GM23338 (cell line): ENCODE results near the gene S100A1. TPM values are rescaled to one million over a fixed set of nuclear protein-coding genes. Genes with fewer than 3 reads are reported as not detected.
"Not testable (repeated sequence)": the region's sequence is repeated elsewhere in the genome, so short reads cannot be mapped to it uniquely, and the experiment has no call there.

ENCODE experiments used
- ATAC-seq: fragments of 200-7000 bp; cut with Tn5 transposase; 3 replicates; pipeline ENCODE4 v1.9.1; 2020
- DNase-seq: peaks from one replicate; pipeline ENCODE4 v3.0.0-alpha.2; 2015; ENCODE audit warnings: low spot score
- H2AFZ ChIP-seq: fragments of 200-600 bp; sonication (generic); 2 replicates; pipeline ENCODE4 v1.8.0; 2016; ENCODE audit warnings: antibody characterized with exemption, mild to moderate bottlenecking, moderate library complexity
- H3F3A ChIP-seq: fragments of 200-600 bp; sonication (generic); replicated peaks from 2 replicates; pipeline ENCODE4 v1.8.0; 2017; ENCODE audit warnings: antibody characterized with exemption, mixed run types, low read depth
- H3K27ac ChIP-seq: fragments of 200-600 bp; sonication (generic); 2 replicates; pipeline ENCODE4 v1.6.1; 2016; ENCODE audit warnings: low read depth
- H3K27me3 ChIP-seq: fragments of 200-600 bp; sonication (generic); 2 replicates; pipeline ENCODE4 v1.8.0; 2016; ENCODE audit warnings: mild to moderate bottlenecking, mixed run types, moderate library complexity; ENCODE audit not compliant: insufficient read depth
- H3K36me3 ChIP-seq: fragments of 200-600 bp; sonication (generic); 2 replicates; pipeline ENCODE4 v1.8.0; 2016; ENCODE audit warnings: mild to moderate bottlenecking; ENCODE audit not compliant: insufficient read depth
- H3K4me1 ChIP-seq: fragments of 200-600 bp; sonication (generic); 2 replicates; pipeline ENCODE4 v1.8.0; 2016; ENCODE audit warnings: mild to moderate bottlenecking, moderate library complexity; ENCODE audit not compliant: insufficient read depth
- H3K4me2 ChIP-seq: fragments of 200-600 bp; sonication (generic); 2 replicates; pipeline ENCODE4 v1.7.1; 2017; ENCODE audit warnings: mixed run types
- H3K4me3 ChIP-seq: fragments of 200-600 bp; sonication (generic); 2 replicates; pipeline ENCODE4 v1.6.1; 2016; ENCODE audit warnings: mixed run types
- H3K79me2 ChIP-seq: fragments of 200-600 bp; sonication (generic); replicated peaks from 2 replicates; pipeline ENCODE4 v1.8.0; 2017; ENCODE audit warnings: mild to moderate bottlenecking; ENCODE audit not compliant: insufficient read depth
- H3K9me2 ChIP-seq: fragments of 200-600 bp; sonication (generic); 2 replicates; pipeline ENCODE4 v1.8.0; 2017; ENCODE audit not compliant: insufficient read depth
- H4K20me1 ChIP-seq: fragments of 200-600 bp; sonication (generic); replicated peaks from 2 replicates; pipeline ENCODE4 v1.8.0; 2017; ENCODE audit warnings: mild to moderate bottlenecking; ENCODE audit not compliant: insufficient read depth
- H3K27ac Mint-ChIP-seq: 2 replicates; pipeline ENCODE4 v1.8.0; 2020; ENCODE audit warnings: inconsistent platforms, mild to moderate bottlenecking, moderate library complexity, mixed read lengths
- H3K27me3 Mint-ChIP-seq: 3 replicates; pipeline ENCODE4 v1.8.0; 2022; ENCODE audit warnings: low read depth, mild to moderate bottlenecking, moderate library complexity, mixed read lengths, inconsistent platforms; ENCODE audit not compliant: insufficient read depth, poor library complexity
- H3K36me3 Mint-ChIP-seq: 3 replicates; pipeline ENCODE4 v1.8.0; 2021; ENCODE audit warnings: low read depth, mild to moderate bottlenecking, inconsistent platforms, moderate library complexity, mixed read lengths
- H3K4me1 Mint-ChIP-seq: 3 replicates; pipeline ENCODE4 v1.8.0; 2020; ENCODE audit warnings: mild to moderate bottlenecking, inconsistent platforms, mixed read lengths
- H3K4me3 Mint-ChIP-seq: 3 replicates; pipeline ENCODE4 v1.8.0; 2021; ENCODE audit warnings: moderate library complexity, mild to moderate bottlenecking, inconsistent platforms, mixed read lengths
- H3K9me3 Mint-ChIP-seq: 3 replicates; pipeline ENCODE4 v1.8.0; 2020; ENCODE audit warnings: moderate library complexity, mild to moderate bottlenecking, inconsistent platforms, mixed read lengths
- CREB1 ChIP-seq: fragments of 250-450 bp; sonication (Bioruptor Pico); IDR thresholded peaks from 2 replicates; pipeline ENCODE4 v1.5.0; 2020; ENCODE audit warnings: low read depth, mild to moderate bottlenecking, moderate library complexity
- EZH2 ChIP-seq: fragments of 200-600 bp; sonication (generic); IDR thresholded peaks from one replicate; pipeline ENCODE4 v1.8.0; 2017; ENCODE audit warnings: antibody characterized with exemption, mild to moderate bottlenecking, low read depth; ENCODE audit not compliant: unreplicated experiment
- EZH2phosphoT487 ChIP-seq: fragments of 200-600 bp; sonication (generic); IDR thresholded peaks from one replicate; pipeline ENCODE4 v1.8.1; 2018; ENCODE audit warnings: antibody characterized with exemption; ENCODE audit not compliant: unreplicated experiment
- JUNB ChIP-seq: IDR thresholded peaks from one replicate; pipeline ENCODE4 v1.6.1; 2016; ENCODE audit warnings: antibody characterized with exemption; ENCODE audit not compliant: unreplicated experiment
- NANOG ChIP-seq: IDR thresholded peaks from 2 replicates; pipeline ENCODE4 v1.6.1; 2016; ENCODE audit warnings: antibody characterized with exemption, borderline replicate concordance
- POLR2AphosphoS5 ChIP-seq: IDR thresholded peaks from 2 replicates; pipeline ENCODE4 v1.6.1; 2016; ENCODE audit warnings: antibody characterized with exemption, low read depth
- STAT1 ChIP-seq: IDR thresholded peaks from one replicate; pipeline ENCODE4 v1.6.1; 2016; ENCODE audit warnings: antibody characterized with exemption; ENCODE audit not compliant: unreplicated experiment
- ZNF114 ChIP-seq: fragments of 250-450 bp; sonication (Bioruptor Pico); IDR thresholded peaks from 2 replicates; pipeline ENCODE4 v1.5.0; 2020; ENCODE audit warnings: mild to moderate bottlenecking, moderate library complexity
- ZNF331 ChIP-seq: fragments of 250-450 bp; sonication (Bioruptor Pico); IDR thresholded peaks from 2 replicates; pipeline ENCODE4 v1.5.0; 2020; ENCODE audit warnings: low read depth, mild to moderate bottlenecking, moderate library complexity
- polyA plus RNA-seq: library from polyadenylated mRNA; unstranded; fragments of >200 nt; fragmentation: Nextera tagmentation; extraction: Ambion mirVana; gene quantifications from 2 replicates; pipeline ENCODE4 v1.2.1, GENCODE V29; 2016
- total RNA-seq: library from RNA; depleted of rRNA; stranded (reverse); fragments of >200 nt; shearing (Covaris generic); gene quantifications from 2 replicates; pipeline ENCODE4 v1.2.3, GENCODE V29; 2014
- TF ChIP-seq, protein P1 (sequence below): IDR thresholded peaks from one replicate; pipeline ENCODE4 v1.6.1; 2018; ENCODE audit warnings: antibody characterized with exemption; ENCODE audit not compliant: unreplicated experiment
- TF ChIP-seq, protein P2 (sequence below), 2 experiments: fragments of 200-600 bp in 1 of 2; sonication (generic) in 1 of 2; conservative IDR thresholded peaks; 2 replicates each; pipeline versions ENCODE4 v1.5.1 to v1.6.1; 2016 to 2017; ENCODE audit warnings: antibody characterized with exemption in 2 of 2, low read depth in 2 of 2, mild to moderate bottlenecking in 2 of 2, moderate library complexity in 1 of 2
- TF ChIP-seq, protein P3 (sequence below): IDR thresholded peaks from 2 replicates; pipeline ENCODE4 v1.6.1; 2016; ENCODE audit warnings: antibody characterized with exemption

The S100A1 gene
- total and polyA plus RNA-seq, 2 experiments from 2014 or later, result 0.13 to 0.66 TPM

DNA sequence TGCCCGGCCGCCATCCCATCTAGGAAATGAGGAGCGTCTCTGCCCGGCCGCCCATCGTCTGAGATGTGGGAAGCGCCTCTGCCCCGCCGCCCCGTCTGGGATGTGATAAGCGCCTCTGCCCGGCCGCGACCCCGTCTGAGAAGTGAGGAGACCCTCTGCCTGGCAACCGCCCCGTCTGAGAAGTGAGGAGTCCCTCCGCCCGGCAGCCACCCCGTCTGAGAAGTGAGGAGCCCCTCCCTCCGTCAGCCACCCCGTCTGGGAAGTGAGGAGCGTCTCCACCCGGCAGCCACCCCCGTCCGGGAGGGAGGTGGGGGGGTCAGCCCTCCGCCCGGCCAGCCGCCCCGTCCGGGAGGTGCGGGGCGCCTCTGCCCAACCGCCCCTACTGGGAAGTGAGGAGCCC lies 45.4 kb upstream of the S100A1 start:
- H3F3A ChIP-seq, H3K4me3 Mint-ChIP-seq, ATAC-seq, H3K4me3 ChIP-seq, H3K27ac ChIP-seq, H3K27me3 Mint-ChIP-seq, H3K36me3 Mint-ChIP-seq, H3K9me2 ChIP-seq, H3K9me3 Mint-ChIP-seq, H3K4me2 ChIP-seq, H3K79me2 ChIP-seq, H4K20me1 ChIP-seq, H3K27me3 ChIP-seq, H3K4me1 ChIP-seq, H3K36me3 ChIP-seq, H3K27ac Mint-ChIP-seq, DNase-seq, H2AFZ ChIP-seq: not testable (repeated sequence)
- H3K4me1 Mint-ChIP-seq, result peaks cover 20% of the 10 kb centered on the region

DNA sequence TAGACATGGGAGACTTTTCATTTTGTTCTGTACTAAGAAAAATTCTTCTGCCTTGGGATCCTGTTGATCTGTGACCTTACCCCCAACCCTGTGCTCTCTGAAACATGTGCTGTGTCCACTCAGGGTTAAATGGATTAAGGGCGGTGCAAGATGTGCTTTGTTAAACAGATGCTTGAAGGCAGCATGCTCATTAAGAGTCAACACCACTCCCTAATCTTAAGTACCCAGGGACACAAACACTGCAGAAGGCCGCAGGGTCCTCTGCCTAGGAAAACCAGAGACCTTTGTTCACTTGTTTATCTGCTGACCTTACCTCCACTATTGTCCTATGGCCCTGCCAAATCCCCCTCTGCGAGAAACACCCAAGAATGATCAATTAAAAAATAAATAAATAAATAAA lies 44.7 kb upstream of the S100A1 start:
- H3K27me3 ChIP-seq, H3K36me3 Mint-ChIP-seq, H2AFZ ChIP-seq, H3K9me2 ChIP-seq, ATAC-seq, H3K36me3 ChIP-seq, H3K4me3 ChIP-seq, H3K27me3 Mint-ChIP-seq, H3K4me1 ChIP-seq, H4K20me1 ChIP-seq, H3K4me2 ChIP-seq, H3F3A ChIP-seq, H3K4me3 Mint-ChIP-seq, H3K79me2 ChIP-seq, H3K9me3 Mint-ChIP-seq, H3K27ac Mint-ChIP-seq, H3K27ac ChIP-seq, DNase-seq: not testable (repeated sequence)
- H3K4me1 Mint-ChIP-seq, result peaks cover 14% of the 10 kb centered on the region; the same call in 2 of the 3 replicates

DNA sequence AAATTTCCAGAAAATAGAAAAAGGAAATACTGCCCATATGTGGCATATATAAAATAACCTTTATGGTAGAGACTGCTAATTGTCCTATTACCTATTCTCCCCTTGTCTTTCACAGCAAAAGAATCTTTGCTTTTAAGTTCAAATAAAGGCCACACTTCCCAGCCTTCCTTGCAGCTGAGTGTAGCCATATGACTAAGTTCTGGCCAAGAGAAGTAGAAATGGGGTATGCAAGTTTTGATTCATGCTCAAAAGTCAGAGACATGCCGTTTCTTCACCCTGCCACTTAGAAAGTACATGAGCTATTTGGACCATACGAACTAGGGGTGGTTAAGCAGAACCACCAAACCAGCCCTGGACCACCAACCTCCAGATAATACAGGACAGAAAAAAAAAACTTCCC lies 44.3 kb upstream of the S100A1 start:
- no peaks in the 10 kb centered on the region for H3K36me3 ChIP-seq
- no peaks in the 10 kb centered on the region for H3K27me3 ChIP-seq
- peaks cover 9% of the 10 kb centered on the region; the same call in 2 of the 3 replicates for H3K4me1 Mint-ChIP-seq
- ATAC-seq (no peak), DNase-seq (no peak)
- H3K27ac Mint-ChIP-seq, result no peak overlapping the region
- H3K4me3 ChIP-seq, result no peak overlapping the region
- H3F3A ChIP-seq, result no peaks in the 10 kb centered on the region
- no peaks in the 10 kb centered on the region for H3K79me2 ChIP-seq
- H3K4me2 ChIP-seq, result no peak overlapping the region
- H3K36me3 Mint-ChIP-seq, result no peaks in the 10 kb centered on the region
- peaks cover 6% of the 10 kb centered on the region; the same call in 1 of the 2 replicates for H3K4me1 ChIP-seq
- H3K9me2 ChIP-seq, result no peaks in the 10 kb centered on the region
- H3K4me3 Mint-ChIP-seq, result no peak overlapping the region
- H3K27ac ChIP-seq, result no peak overlapping the region
- H2AFZ ChIP-seq, result no peak overlapping the region
- H3K27me3 Mint-ChIP-seq, result peaks cover 9% of the 10 kb centered on the region
- no peaks in the 10 kb centered on the region for H4K20me1 ChIP-seq
- no peaks in the 10 kb centered on the region for H3K9me3 Mint-ChIP-seq
- TF ChIP-seq CREB1 (CRISPR knock-in tag) (no peak), POLR2AphosphoS5 (no peak), ZNF331 (no peak), STAT1 (no peak), ZNF114 (CRISPR knock-in tag) (no peak), EZH2phosphoT487 (no peak), JUNB (no peak), EZH2 (no peak), NANOG (no peak)
- TF ChIP-seq, protein P1, sequence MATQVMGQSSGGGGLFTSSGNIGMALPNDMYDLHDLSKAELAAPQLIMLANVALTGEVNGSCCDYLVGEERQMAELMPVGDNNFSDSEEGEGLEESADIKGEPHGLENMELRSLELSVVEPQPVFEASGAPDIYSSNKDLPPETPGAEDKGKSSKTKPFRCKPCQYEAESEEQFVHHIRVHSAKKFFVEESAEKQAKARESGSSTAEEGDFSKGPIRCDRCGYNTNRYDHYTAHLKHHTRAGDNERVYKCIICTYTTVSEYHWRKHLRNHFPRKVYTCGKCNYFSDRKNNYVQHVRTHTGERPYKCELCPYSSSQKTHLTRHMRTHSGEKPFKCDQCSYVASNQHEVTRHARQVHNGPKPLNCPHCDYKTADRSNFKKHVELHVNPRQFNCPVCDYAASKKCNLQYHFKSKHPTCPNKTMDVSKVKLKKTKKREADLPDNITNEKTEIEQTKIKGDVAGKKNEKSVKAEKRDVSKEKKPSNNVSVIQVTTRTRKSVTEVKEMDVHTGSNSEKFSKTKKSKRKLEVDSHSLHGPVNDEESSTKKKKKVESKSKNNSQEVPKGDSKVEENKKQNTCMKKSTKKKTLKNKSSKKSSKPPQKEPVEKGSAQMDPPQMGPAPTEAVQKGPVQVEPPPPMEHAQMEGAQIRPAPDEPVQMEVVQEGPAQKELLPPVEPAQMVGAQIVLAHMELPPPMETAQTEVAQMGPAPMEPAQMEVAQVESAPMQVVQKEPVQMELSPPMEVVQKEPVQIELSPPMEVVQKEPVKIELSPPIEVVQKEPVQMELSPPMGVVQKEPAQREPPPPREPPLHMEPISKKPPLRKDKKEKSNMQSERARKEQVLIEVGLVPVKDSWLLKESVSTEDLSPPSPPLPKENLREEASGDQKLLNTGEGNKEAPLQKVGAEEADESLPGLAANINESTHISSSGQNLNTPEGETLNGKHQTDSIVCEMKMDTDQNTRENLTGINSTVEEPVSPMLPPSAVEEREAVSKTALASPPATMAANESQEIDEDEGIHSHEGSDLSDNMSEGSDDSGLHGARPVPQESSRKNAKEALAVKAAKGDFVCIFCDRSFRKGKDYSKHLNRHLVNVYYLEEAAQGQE, result no peak
- TF ChIP-seq, protein P2, sequence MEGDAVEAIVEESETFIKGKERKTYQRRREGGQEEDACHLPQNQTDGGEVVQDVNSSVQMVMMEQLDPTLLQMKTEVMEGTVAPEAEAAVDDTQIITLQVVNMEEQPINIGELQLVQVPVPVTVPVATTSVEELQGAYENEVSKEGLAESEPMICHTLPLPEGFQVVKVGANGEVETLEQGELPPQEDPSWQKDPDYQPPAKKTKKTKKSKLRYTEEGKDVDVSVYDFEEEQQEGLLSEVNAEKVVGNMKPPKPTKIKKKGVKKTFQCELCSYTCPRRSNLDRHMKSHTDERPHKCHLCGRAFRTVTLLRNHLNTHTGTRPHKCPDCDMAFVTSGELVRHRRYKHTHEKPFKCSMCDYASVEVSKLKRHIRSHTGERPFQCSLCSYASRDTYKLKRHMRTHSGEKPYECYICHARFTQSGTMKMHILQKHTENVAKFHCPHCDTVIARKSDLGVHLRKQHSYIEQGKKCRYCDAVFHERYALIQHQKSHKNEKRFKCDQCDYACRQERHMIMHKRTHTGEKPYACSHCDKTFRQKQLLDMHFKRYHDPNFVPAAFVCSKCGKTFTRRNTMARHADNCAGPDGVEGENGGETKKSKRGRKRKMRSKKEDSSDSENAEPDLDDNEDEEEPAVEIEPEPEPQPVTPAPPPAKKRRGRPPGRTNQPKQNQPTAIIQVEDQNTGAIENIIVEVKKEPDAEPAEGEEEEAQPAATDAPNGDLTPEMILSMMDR (conservative IDR thresholded peaks at IDR 0.05; ENCODE audit: low read depth in 2 of 2), result no peak
- TF ChIP-seq, protein P3, sequence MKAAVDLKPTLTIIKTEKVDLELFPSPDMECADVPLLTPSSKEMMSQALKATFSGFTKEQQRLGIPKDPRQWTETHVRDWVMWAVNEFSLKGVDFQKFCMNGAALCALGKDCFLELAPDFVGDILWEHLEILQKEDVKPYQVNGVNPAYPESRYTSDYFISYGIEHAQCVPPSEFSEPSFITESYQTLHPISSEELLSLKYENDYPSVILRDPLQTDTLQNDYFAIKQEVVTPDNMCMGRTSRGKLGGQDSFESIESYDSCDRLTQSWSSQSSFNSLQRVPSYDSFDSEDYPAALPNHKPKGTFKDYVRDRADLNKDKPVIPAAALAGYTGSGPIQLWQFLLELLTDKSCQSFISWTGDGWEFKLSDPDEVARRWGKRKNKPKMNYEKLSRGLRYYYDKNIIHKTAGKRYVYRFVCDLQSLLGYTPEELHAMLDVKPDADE, result no peak
